Activated CD8-positive, alpha-beta memory T cell treated with anti-CD3 and anti-CD28 coated beads, Interleukin-2, amount 50 U/mL, for 1 hour (primary cell): ENCODE measurements around the gene SLC25A6.
"Not testable (repeated sequence)": the region's sequence is repeated elsewhere in the genome, so short reads cannot be mapped to it uniquely, and the experiment has no call there.

Experiments used
- DNase-seq: peaks from one replicate; pipeline ENCODE4 v3.0.0-alpha.2; 2020; ENCODE audit errors: extremely low read depth

Gene SLC25A6

DNA sequence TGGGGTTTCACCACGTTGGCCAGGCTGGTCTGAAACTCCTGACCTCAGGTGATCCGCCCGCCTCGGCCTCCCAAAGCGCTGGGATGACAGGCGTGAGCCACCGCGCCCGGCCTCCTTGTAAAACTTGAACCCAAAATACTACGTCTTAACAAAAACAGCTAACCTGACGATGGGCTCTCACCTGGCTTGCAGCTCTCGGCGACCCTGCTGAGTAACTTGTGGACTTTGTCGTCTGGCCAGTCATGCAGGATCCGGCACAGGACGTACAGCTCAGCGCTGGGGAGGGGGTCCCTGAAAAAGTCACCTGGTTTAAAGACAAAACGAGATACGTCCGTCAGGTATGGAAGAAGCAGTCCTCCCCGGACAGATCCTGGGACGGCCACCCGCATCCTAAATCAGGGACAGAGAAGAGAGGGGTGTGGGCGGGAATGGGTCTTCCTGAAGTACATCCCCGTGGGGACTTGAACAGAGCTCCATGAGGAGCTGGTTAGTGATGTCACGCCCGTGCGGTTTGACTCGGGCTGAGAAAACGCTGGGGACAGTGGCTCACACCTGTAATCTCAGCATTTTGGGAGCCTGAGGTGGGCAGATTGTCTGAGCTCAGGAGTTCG, 20.7 kb upstream of the SLC25A6 start:
- no peak for DNase-seq

GRCh38 chrX:1411326-1411725, 19.4 kb upstream of the SLC25A6 start:
- no peak for DNase-seq

GRCh38 chrX:1407035-1407434, 15.1 kb upstream of the SLC25A6 start:
- no peak for DNase-seq

DNA sequence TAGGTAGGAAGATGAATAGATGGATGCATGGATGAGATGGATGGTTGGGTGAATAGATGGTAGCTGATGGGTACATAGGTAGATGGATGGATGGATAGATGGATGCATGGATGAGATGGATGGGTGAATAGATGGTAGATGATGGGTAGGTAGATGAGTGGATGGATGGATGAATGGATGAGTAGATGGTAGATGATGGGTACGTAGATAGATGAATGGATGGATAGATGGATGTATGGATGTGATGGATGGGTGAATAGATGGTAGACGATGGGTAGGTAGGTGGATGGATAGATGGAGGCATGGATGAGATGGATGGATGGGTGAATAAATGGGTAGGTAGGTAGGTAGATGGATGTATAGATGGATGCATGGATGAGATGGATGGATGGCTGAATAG, 13.9 kb upstream of the SLC25A6 start:
- not testable (repeated sequence) for DNase-seq

- not testable (repeated sequence) for DNase-seq
Observed at GRCh38 chrX:1403867-1404266, 12.0 kb upstream of the SLC25A6 start.

DNA sequence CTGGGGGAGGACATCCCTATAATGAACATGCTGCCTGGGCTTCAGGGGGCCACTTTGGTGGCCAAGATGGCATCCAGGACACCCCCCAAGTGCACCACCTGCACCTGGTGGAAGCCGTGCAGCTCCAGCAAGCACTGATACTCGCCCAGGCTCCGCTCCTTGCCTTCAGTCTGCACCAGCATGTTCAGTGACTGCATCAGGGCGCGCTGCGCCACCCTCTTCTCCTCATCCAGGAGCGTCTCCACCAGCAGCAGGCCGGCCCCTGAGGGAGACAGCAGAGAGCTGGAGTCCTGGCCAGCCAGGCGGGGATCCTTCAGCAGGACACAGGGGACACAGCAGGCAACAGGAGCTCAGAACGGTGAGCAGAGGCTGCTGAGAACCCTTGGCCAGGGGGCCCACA, 11.3 kb upstream of the SLC25A6 start:
- DNase-seq: no peak

- no peak for DNase-seq
Observed at GRCh38 chrX:1401611-1402430, 9.9 kb upstream of the SLC25A6 start.

DNA sequence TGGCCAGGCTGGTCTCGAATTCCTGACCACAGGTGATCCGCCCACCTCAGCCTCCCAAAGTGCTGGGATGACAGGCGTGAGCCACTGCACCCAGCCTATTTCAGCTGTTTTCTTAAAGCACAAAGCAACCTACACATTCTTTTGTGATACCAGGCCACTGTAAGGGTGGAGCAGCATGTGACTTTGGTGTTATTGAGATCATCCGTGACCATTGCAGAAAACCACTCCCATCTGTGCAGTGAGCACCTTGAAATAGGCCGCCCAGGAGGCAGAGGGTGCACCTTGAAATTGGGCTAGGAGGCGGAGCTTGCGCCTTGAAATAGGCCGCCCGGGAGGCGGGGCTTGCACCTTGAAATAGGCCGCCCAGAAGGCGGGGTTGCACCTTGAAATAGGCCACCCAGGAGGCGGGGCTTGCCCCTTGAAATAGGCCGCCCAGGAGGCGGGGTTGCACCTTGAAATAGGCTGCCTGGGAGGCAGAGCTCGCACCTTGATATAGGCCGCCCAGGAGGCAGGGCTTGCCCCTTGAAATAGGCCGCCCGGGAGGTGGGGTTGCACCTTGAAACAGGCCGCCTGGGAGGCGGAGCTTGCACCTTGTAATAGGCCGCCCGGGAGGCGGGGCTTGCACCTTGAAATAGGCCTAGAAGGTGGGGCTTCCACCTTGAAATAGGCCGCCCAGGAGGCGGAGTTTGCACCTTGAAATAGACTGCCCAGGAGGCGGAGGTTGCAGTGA, 9.0 kb upstream of the SLC25A6 start:
- no peak for DNase-seq

DNA sequence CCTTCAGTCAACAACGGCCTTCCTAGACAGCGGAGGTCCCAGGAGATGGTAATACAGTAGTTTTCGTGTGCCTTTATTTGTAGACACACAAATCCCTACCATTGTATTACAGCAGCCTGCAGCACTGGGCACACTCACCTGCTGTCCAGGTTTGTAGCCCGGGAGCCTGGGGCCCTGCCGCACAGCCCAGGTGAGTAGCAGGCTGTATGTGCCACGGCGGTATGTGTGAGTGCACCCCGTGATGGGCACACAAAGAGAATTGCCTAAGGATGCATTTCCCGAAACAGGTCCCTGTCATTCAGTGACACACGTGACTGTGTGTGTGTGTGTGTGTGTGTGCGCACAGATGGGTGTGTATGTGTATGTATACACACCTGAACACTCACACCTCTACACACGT, 8.1 kb upstream of the SLC25A6 start:
- DNase-seq: no peak

GRCh38 chrX:1398431-1399340, 6.8 kb upstream of the SLC25A6 start:
- no peak for DNase-seq

DNA sequence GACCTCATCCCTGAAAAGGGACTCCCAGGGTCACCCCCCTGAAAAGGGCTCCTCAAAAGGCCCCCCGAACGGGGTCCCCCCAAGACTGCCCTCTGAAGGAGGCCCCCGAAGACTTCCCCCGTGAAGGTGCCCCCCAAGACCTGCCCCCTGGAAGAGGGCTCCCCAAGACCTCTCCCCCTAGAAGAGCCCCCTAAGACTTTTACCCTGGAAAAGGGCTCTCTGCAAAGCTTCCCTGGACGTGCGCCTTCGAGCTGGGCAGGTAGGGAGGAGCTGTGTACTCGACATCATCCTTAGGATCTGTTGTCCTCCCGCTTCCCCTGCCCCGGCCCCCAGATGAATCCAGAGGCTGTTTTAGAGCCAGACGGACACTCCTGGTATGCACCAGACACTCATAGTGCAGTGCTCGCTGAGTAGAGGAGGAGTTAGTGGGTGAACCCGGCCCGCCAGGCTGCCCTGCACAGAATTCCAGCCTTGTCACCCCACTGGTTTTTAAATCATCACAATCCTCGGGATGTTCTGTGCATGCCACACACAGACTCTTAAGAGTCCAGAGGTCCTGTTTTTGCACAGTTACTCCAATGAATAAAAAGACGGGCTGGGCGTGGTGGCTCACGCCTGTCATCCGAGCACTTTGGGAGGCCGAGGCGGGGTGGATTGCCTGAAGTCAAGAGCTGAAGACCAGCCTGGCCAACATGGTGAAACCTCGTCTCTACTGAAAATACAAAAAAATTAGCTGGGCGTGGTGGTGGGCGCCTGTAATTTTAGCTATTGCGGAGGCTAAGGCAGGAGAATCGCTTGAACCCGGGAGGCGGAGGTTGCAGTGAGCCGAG, 5.7 kb upstream of the SLC25A6 start:
- DNase-seq: no peak

DNA sequence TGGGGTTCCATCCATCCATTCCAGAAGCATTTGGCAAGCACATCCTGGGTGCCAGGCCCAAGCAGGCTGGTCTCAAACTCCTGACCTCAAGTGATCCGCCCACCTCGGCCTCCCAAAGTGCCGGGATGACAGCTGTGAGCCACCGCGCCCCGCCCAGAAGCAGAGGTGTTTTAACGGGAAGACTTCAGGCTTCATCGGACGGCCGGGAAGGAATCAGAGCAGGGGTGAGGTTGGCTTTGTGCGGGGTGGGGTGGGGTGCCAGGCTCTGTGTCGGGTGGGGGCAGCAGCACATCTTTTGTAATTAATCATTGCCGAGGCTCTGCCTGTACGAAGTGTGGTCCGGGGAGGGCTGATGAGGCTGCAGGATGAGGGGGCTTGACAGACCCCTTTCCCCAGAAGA, 5.1 kb upstream of the SLC25A6 start:
- DNase-seq: no peak

DNA sequence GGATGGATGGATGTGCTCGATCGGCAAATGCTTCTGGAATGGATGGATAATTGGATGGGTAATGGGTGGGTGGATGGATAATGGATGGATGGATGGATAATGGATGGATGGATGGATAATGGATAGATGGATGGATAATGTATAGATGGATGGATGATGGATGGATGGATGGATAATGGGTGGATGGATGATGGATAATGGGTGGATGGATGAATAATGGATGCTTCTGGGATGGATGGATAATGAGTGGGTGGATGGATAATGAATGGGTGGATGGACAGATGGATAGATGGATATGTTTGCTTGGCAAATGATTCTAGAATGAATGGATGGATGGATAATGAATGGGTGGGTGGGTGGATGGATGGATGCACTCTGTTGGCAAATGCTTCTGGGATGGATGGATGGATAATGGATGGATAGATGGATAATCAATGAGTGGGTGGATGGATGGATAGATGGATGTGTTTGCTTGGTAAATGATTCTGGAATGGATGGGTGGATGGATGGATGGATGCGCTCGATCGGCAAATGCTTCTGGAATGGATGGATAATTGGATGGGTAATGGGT, 3.8 kb upstream of the SLC25A6 start:
- no peak for DNase-seq

DNA sequence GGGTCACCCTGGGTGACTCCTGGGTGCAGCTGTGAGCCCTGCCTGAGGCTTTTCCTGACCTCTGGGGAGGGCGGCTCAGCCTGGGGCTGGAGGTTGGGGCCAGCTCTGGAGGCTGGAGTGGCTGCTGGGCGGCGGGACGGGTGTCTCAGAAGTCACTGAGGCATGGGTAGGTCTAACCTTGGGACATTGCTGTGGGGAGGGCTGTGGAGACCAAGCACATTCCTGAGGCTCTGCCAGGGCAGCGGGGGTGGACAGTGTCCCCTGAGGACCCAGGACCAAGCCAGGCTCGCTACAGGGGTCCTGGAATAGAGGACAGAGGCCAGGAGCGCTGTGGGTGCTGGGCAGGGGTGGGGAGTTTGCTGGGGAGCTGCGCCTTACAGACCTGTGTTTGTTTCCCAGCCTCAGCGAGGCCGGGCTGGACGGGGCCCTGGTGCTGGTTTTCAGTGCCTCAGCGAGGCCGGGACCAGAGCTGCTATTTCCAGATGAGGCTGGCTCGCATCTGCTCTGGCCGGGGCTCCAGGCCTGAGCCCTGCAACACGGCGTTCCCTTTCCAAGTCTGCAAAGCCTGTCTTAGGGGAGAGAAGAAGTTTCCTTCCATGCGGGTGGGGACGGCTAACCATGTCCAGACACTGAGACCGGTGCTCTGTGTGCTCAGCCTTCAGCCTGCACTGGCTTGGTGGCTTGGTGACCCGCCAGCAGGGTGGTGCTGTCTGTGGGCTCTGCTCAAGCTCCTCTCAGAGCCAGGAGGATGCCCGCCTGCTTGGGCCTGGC, 3.0 kb upstream of the SLC25A6 start:
- no peak for DNase-seq

GRCh38 chrX:1393871-1394615, 2.1 kb upstream of the SLC25A6 start:
- no peak for DNase-seq

DNA sequence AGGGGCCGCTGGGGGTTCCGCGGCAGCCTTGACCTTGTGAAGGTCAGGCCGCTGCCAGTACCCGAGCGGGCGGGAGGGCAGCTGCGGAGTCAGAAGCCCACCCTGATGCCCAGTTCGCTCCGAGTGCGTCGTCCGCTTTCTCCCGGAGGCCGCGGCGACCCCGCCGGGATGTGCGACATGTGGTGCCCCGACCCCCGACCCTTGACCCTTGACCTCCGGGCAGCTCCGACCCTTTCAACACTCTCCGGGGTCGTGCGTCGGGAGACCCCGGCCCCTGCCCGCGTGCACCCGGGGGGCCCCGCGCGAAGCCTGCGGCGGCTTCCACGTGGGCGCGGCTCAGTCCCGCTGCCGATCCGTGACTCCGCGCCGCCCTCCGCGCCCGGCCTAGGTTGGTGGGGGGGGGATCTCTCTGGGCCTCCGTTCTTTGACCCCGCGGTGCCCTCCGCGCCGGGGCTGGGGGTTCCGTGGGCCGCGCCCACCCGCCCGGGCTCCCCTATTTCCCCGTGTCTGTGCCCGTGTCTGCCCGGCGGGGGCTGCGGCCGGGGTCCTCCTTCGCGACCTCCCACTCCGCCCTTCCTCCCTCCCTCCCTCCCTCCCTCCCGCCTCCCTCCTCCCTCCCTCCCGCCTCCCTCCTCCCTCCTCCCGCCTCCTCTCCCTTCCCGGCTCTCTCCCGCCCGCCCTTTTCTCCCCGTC, 609 bp upstream of the SLC25A6 start:
- no peak for DNase-seq

- DNase-seq: no peak
Observed at GRCh38 chrX:1391370-1391706, 575 bp downstream of the SLC25A6 start.

- no peak for DNase-seq
Observed at GRCh38 chrX:1390621-1391369, 1.1 kb downstream of the SLC25A6 start.
